HG03457 (cell line): ENCODE results near the gene KDM5C.

Experiments
- ATAC-seq: cut with Tn5 transposase; IDR thresholded peaks from one replicate; pipeline ENCODE4 v1.9.1; 2021; ENCODE audit warnings: moderate number of reproducible peaks; ENCODE audit not compliant: unreplicated experiment

The KDM5C gene

GRCh38 chrX:53224860-53225797, at the start of gene KDM5C:
Gene KDM5C (minus strand): TSS chrX:53225207. CDS start chrX:53224889, 318 bp downstream.
- ATAC-seq = peak; percentile 66

GRCh38 chrX:53272808-53273337, 47.9 kb upstream of the KDM5C start:
- ATAC-seq = no peak

- ATAC-seq = no peak
Observed at GRCh38 chrX:53269536-53270107, 44.6 kb upstream of the KDM5C start.

GRCh38 chrX:53268173-53268572, 43.2 kb upstream of the KDM5C start:
- no peak for ATAC-seq

- ATAC-seq = no peak
Observed at GRCh38 chrX:53266914-53267313, 41.9 kb upstream of the KDM5C start.

DNA sequence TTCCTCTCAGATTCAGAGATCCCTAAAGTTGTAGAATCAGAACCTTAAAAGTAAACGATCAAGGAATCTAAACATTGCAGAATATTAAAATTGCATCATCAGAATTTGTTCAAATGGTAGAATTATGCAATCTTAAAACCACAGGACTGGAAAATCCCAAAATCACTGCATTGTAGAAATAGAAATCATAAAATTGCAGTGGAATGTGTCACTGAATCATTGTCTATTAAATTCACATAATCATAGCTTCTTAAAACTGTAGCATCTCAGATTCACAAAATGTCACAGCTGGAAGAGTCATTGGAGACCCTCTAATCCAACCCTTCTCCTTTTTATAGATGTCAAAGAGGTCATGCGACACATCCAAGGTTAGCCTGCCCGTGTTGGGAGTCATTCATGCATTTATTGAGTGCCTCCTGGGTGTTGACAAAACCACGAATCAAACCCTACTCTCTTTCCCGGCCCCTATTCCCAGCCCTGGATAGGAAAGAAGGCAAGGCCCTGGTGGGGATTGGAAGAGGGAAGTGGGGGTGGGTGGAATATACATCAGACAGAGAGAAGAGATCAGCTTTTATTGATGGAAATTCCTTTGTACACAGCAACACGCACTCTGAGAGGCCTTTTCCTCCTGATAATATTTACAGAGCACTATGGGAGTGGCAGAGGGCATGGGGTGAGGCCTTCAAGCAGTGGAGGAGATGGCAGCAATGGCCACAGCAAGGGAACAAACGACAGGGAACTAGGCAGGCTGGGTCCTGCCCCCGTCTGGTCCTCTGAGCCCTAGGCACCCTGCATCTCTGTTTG, 41.0 kb upstream of the KDM5C start:
- no peak for ATAC-seq

GRCh38 chrX:53263597-53264094, 38.6 kb upstream of the KDM5C start:
- no peak for ATAC-seq

GRCh38 chrX:53262918-53263394, 37.9 kb upstream of the KDM5C start:
- ATAC-seq = no peak

DNA sequence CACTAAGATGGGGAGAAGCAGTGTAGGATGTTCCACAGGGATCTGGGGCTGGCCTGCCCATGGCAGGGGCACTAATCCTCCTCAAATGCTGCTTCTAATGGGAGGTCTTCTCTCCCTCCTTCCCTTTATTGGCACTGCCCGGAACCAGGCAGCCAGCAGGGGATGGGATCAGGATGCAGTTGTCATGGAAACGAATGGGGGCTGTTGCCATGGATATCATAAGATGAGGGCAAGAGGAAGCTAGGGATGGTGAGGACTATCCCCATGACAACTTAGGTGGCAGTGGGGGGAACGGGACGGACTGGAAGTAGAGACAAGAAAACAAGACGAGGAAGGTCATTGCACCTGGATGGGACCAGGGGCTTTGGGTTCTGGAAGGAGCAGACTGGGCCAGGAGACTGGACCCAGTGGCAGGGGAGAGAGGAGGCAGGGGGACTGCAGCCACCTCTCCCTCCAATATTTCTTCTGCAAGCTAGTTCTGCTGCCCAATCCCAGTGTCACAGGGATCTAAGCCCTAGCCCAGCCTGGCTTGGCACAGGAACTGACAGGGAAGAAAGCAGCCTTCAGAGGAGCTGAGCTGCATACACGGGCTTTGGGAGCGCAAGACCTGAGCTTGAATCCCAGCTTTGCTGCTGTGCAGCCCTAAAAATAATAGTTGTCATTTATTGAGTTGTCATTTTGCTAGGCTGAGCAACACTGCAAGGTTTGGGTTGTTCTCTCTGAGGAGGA, 37.3 kb upstream of the KDM5C start:
- ATAC-seq = no peak

- ATAC-seq = no peak
Observed at GRCh38 chrX:53261355-53261972, 36.5 kb upstream of the KDM5C start.

GRCh38 chrX:53260836-53261235, 35.8 kb upstream of the KDM5C start:
- no peak for ATAC-seq

DNA sequence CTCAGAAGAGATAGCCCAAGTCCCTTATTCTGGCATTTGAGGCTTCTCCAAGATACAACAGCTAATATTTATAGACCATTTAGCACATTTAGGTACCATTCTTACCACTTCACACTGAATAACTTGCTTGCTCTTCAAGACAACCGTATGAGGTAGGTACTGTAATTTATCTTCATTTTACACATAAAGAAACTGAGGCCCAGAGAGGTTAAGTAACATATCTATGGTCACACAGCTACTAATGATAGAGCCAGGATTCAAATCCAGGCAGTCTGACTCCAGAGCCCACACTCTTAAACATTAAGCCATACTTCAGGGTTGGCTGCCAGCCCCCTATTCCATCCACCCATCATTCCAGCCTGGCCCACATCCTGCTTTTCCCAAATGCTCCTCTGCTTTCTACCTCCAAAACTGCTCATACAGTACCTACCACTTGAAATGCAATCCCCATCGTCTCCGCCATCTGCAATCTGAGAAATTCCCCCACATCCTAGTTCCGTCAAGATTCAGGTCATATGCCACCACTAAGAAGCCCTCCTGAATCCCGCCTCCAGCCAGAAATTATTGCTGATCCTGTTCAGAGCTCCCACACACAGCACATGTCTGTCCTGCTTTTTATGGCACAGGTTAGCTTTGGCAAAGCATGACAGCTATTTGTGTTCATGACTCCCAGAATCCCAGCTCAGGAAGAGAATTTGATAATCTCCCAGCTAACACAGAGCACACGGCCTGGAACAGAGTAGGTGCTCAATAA, 32.8 kb upstream of the KDM5C start:
- ATAC-seq = no peak

- ATAC-seq = no peak
Observed at GRCh38 chrX:53257166-53257565, 32.2 kb upstream of the KDM5C start.

- no peak for ATAC-seq
Observed at GRCh38 chrX:53256446-53257041, 31.5 kb upstream of the KDM5C start.

- ATAC-seq = no peak
Observed at GRCh38 chrX:53255738-53256191, 30.8 kb upstream of the KDM5C start.

DNA sequence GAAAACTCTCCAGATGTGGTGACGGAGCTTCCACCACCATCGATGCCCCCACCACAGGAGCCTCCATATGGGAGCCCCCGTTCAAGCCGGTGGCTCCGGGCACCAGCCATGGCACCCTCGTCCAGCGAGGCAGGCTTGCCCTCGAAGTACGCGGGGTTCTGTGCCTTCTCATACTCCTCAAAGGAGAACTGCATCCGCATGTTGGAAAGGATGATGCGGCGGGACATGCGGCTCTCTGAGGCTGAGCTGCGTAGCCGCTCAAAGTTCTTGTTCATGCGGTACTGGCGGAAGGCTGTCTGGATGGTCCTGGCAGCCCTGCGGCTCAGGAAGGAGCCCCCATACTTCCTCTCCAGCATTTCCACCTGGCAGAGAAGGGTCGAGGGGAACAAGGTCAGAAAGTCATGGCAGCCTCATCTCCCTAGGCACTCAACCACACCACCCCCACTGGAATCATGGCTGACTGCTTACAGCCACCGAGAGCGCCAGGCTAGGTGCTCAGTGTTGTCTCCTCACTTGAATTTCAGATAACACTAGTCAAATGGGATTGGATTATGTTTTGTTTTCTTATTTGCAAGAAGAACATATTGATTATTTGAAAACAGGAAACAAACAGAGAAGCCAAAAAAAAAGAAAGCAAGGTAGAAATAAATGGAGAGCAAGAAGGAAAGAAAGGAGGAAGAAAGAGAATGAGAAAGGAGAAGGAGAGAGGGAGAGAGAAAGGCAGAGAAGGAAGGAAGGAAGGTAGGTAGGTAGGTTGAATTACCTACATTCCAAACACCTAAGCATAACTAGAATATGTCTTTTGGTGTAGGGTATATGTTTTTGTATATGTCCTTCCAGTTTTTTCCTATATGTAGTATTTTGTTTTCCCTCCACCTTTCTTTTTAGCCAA, 29.8 kb upstream of the KDM5C start:
- ATAC-seq = no peak

DNA sequence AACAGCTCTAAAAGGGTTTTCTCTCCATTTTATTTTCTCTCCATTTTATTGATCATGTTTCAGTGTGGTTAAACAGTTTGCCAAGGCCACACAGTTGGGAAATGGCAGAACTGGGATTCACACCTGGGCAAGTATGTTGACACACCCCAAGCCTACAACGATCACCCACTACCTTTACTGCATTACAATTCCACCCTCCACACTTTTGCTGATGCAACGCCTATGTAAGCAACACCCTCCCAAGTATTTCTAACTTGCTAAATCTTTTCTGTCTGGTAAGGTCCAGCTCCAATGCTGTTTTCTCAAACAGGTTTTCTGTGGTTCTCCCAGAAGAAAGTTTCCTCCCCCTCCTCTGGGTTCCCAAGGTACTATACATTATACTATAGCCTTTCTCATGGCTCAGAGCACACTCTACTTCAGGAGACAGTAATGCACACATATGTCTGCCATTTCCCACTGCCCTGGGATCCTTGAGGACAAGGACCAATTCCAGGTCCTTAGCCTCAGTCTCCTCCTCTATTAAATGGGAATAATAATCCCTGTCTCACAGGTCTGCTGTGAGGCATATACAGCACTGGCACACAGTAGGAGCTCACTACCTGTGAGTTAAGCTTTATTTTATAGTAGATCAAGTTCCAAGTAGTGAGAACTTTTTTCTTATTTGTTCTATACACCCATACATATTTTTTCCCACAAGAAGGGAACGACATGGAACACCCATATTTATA, 28.4 kb upstream of the KDM5C start:
- no peak for ATAC-seq
